HG03558 (cell line): ENCODE results near the gene CLDN20.

Experiments used
- ATAC-seq: cut with Tn5 transposase; IDR thresholded peaks from one replicate; pipeline ENCODE4 v1.9.1; 2021; ENCODE audit warnings: moderate number of reproducible peaks; ENCODE audit not compliant: unreplicated experiment; ENCODE audit errors: extremely low read depth

The CLDN20 gene

GRCh38 chr6:155244434-155244833, 19.4 kb upstream of the CLDN20 start:
- no peak for ATAC-seq

DNA sequence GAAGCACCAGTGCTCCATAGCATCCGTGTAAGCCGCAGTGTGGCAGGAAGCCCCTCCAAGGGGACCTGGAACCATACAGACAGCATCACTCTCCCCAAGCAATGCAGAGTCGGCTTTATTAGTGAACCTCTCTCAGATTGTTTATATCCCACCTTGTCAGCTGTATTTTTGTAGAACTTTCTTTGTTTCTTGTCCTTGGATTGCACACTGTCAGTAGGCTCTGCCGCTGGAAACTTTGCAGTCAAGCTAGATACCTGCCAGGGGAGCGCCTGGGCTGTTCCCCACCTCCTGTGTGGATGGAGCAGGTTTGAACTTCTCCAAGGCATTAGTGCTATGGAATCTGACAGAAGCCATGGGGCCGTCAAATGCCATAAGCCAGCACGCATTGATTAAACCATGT, 18.6 kb upstream of the CLDN20 start:
- no peak for ATAC-seq

DNA sequence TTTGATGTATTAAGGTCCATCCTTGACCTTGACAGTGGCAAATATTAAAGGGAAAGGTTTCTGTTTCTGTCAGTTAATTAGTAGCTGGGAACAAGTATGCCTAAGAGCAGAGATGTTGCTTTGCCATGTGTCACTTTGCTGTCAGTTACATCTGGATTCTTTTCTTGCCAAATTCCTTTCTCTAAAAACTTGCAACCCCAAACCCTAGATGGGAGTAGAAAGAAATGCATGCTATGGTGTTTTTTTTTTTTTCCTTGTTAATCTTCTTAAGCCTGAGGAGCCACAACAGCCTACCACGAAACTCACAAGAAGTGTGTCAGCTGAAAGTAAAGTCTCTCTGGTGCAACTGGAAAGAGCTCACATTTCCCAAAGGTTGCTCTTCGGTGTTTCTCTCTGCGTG, 18.0 kb upstream of the CLDN20 start:
- ATAC-seq, result no peak

DNA sequence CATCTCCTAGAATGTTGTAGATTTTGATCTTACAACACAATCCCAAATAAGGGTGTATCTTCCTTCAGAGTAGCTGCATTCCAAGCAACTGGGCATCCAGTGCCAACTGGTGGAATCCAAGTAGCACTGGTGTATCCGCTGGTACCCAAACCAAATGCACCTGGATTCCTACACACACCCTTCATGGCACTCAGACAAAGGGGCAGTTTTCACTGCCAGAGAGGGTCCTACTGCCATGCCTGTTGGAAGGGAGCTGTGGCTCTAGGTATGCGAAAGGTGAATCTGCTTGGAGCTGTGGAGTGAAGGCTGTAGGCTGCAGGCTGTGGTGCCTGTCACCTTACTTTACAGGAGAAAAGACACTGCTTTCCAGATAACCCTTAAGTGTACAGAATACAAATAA, 17.0 kb upstream of the CLDN20 start:
- no peak for ATAC-seq

GRCh38 chr6:155247618-155248007, 16.2 kb upstream of the CLDN20 start:
- ATAC-seq, result no peak

DNA sequence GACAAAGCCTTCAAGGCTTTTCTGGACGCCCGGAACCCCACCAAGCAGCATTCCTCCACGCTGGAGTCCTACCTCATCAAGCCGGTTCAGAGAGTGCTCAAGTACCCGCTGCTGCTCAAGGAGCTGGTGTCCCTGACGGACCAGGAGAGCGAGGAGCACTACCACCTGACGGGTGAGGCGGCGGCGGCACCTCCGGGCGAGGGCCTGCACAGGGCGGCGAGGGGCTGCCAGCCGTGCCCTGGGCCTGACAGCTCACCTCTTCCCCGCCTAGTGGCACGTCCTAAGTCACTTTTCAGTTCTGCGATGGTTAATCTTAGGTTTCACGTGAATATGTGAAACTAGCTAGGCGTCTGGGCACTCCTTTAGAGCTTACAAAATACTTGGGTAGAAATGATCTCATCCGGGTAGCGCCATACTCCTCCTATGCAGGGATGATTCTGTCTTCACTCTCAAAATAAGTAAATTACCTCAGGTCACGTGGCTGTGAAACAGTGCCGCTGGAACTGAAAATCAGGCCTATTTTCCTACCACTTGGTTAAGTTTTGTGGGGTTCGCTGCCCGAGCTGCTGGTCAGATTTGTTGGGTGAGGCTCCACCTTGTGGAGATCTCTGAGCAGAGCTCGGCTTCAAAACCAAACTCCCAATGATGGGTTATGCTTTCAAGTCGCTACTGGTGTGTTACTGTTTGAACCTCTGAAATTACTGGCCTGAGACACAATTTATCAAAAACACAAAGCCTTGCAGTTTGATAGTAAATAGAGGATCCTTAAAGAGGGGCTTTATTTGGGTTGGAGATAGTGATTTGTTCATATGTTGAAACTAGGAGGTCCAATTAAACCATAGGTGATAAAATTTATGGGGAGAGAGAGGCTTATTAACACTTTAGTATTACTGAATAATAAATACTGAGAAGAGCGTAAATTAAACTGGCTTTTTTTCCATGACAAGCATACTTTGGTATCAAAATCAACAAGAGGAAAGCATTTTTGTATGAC, 15.5 kb upstream of the CLDN20 start:
- no peak for ATAC-seq

DNA sequence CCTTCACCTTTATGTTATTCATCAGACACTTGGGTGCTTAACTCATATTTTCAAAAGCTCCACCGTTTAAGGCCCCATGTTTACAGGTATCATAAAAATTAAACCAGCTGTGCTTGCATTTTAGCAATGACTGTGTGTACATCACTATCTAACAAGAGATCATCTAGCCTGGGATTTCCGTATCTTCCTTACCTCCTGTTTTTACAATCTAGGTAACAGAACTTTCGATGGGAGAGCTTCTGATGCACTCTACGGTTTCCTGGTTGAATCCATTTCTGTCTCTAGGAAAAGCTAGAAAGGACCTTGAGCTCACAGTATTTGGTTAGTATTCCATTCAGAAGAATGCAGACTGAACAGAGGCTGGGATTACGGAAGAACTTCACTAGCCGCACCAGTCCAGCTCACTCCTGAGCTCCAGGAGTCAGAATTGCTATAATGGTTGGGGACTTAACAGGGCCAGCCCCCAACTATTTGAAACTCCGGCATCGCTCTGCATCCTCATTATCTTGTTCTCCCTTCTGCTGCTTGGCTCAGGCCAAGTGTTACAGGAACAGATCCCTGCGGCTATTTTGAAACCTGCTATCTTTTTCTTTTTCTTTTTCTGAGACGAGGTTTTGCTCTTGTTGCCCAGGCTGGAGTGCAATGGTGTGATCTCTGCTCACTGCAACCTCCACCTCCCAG, 13.0 kb upstream of the CLDN20 start:
- ATAC-seq, result no peak

DNA sequence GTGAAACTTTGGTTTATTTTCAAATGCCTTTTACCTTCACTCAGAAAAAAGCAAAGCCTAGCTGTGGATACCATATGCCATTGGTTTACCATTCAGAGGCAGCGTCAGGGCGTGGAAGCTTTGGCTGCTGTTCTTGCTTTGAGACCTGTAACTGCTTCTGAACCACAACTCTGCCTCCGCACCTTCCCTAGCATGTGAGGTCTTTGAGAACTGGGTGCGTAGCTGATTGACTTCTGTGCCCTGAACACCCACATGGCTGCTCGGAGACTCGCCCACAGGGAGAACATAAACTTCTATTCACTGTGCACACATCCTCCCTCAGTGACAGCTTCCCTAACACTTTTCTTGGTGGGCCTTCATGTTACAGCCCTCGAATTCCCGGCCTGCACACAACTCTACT, 11.2 kb upstream of the CLDN20 start:
- ATAC-seq, result no peak

DNA sequence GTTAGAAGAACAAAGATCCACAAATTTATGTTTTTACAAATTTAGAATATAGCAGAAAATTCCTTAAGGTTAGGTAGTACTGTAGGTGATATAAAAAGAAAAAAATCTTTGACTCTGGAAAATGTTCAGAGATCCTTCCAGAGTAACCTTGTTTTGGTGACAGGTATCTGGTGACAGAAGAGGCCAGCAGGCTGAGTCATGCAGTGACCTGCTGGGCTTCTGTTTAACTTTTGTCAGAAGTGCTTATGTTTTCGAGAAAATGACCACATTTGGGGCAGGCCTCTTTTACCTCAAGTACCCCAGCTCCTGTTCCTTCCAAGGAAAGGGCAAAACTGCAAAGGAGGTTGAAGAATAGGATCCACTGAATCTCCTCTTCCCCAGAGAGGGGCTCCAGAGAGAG, 10.5 kb upstream of the CLDN20 start:
- ATAC-seq, result no peak

GRCh38 chr6:155254139-155254538, 9.7 kb upstream of the CLDN20 start:
- ATAC-seq, result no peak

- no peak for ATAC-seq
These were observed 7.6 kb upstream of the CLDN20 start for GRCh38 chr6:155256122-155256795.

- ATAC-seq, result no peak
These were observed 6.0 kb upstream of the CLDN20 start for GRCh38 chr6:155257796-155258195.

GRCh38 chr6:155259204-155259603, 4.6 kb upstream of the CLDN20 start:
- no peak for ATAC-seq

DNA sequence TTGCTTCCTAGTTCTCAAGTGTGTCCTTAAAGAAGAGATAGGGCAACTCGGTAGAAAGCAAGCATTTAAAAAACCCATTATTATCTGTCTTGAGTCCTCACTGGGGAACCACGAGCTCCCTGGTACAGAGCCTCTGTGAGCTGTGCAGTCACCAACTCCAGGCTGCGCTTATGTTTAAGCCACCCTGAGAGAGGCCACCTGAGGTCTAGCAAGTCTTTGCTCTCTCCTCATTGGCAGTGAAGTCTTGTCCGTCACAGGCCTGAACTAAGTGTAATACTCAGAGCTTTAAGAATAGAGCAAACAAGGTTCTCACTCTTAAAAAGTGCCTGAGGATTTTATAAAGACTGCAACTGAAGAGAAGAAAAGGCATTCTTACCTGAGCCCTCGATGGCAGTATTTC, 3.9 kb upstream of the CLDN20 start:
- ATAC-seq, result no peak

DNA sequence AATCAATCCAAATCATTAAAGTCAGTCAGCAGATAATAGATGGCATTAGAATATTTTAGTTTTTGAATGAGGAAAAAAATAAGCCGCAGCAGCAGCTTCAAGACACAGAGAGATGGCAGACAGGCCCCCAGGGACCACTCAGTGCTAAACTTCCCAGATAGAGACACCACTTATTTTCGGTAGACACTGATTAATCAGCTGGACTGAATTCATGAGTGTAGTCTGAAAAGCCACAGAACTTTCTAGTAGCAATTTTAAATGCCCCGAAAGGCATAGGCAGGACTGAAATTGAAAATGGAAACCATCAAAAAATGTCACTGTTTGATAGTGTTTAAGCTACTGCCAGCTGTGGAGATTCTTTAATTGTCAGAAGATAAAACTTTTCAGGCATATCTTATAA, 3.1 kb upstream of the CLDN20 start:
- ATAC-seq, result peak; percentile 77

DNA sequence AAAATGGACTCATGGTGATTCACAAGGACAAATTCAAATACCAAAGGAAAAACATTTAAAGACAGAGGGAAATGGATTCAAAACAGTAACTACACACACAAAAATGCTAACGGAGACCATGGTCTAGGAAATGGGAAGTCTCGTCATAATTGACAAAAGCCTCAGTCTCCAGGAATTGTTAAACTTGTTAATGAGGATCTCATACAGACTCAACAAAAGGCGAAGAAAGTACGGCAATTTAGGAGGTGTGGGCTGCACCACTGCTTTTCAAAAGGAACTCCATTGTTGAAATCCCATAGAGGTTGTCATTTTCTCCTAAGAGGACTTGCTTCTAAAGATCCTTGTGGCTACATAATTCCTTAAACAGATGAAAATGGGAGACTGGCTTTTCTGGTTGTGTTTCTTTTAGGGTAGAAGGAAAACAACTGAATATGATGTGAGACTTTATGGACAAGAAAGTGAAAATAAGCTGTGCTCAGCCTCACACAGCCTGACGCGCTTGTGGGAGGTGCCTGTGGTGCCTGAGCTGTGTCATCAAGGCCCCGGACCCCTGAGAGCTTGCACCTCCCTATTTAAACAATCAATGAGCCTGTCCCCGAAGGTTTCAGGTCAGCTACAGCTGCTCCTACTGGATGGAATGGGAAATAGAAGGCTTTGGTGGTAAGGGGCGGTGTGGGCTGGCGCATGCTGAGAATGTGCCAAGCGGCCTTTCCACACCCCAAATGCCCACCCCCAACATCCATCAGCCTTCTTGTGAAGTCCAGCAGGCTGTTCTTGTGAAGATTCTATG, 2.5 kb upstream of the CLDN20 start:
- no peak for ATAC-seq

DNA sequence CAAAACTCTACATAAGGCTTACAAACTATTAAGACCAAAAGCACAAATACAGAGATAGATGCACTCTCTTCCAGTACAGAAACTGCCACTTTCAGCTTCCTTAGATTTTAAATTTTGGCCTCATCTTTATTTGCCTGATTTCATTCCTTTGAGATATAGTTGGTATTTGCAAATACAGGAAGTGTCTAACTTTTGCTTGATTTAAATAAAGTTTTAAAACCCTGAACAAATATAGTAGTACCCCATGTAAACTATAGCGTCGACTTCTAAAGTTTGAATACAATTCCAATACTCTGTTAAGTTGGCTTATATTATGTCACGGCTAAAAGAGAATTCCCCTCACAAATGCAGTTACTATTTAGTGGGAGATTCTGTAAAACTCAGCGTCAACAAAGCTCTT, 1.2 kb upstream of the CLDN20 start:
- ATAC-seq, result no peak

DNA sequence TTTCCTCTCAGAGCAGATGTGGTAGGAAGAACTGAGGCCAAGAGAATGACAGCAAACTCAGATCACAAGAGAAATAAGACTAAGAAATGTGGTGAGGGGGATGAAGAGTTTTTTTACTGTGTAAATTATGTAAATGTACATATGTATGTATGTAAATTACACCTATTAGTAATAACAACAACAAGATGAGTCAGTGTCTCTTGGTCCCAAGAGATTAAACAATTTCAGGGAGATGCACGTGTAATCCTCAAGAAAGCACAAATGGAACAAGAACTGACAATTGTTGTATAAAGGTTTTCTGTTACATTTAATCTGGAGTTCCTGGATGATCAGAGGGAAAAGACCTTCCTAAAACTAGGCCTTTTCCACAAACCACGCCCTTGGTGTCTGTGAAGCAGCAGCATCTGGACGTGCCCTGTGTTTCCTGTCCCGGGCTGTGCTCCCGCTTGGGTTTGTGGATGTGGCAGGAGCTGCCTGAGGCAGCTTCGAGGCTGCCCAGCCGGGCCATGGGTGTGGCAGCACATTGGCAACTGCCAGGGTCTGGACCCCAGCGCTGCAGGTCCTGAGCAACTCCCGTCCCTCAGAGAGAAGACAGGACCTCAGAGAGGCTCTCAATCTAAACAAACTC, 994 bp downstream of the CLDN20 start:
- no peak for ATAC-seq

DNA sequence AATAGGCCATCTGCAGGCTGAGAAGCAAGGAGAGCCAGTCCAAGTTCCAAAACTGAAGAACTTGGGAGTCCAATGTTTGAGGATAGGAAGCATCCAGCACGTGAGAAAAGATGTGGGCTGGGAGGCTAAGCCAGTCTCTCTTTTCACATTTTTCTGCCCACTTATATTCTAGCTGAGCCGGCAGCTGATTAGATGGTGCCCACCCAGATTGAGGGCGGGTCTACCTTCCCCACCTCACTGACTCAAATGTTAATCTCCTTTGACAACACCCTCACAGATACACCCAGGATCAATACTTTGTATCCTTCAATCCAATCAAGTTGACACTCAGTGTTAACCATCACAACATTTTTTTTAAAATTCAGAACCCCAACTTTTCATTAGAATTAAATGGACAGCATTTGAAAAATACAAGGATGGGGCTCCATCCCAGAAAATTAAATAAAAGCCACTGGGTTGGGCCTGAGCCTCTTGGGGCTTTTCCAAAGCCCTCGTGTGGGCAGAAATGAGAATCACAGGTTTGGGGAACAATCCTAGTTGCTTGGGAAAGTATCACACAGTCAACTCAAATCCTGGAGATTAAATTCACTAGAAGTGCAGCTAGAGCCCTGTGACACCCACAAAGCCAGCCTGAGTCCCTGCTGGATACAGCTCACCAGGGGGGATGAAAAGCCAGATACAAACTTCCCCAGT, 2.2 kb downstream of the CLDN20 start:
- no peak for ATAC-seq
